ENCODE results near the gene PNRC1.
"Not testable (repeated sequence)": the region's sequence is repeated elsewhere in the genome, so short reads cannot be mapped to it uniquely, and the experiment has no call there.

Gene PNRC1

GRCh38 chr6:89110284-89110683, 29.7 kb downstream of the PNRC1 start:
- DNase-seq (ENCODE audit: low spot score) = no peak

DNA sequence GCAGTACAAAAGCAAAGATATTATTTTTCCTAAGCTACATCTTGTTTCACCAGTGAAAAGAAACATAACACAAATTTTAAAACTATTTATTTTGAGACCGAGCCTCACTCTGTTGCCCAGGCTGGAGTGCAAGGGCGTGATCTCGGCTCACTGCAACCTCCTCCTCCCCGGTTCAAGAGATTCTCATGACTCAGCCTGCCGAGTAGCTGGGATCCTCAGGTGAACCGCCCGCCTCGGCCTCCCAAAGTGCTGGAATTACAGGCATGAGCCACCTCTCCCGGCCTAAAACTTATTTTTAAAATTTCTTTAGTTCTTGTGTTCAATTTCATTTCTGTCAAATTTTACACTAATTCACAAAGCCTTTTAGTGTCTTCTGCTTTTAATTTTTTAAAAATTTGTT, 31.4 kb downstream of the PNRC1 start:
- no peak for DNase-seq (ENCODE audit: low spot score)

GRCh38 chr6:89116702-89117101, 36.2 kb downstream of the PNRC1 start:
- DNase-seq (ENCODE audit: low spot score) = no peak

DNA sequence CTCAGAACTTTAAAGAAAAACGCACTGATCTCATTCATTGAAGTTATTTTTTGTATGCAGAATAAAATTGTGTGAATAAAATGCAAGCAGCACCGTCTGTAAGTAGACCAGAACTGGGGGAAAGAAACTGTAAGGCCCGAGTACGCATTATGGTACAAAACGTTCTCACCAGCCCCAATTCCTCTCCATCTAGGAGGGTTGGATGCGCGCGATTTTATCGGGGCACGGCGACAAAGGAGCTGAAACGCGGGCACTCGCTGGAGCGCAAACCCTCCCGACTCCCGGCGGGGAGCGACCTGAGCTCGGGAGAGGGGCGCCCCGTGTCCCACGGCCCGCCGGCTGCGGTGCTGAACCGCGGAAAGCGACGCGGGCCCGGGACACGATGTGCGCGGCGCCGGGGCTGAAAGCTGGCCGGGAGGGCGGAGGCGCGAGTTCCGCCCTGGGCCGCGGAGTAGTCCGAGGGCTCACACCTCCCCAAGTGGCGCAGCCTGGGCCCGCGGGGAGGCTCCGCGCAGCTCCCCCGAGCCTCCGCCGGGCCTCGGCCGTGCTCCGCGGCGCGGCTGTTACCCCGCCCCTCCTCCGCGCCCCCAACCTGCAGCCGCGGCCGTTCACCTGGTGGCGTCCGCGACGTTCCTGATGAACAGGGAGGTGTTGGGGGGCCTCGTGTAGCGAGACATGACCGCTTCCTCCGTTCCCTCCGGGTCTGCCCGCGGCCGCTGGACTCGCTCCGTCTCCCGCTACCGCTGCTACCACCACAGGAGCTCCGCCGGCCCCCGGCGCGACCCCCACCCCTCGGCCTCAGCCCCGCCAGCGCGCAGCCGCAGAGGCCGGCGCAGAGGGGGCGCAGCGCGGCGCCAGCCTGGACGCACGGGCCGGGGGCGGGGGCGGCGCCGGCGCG, 36.9 kb downstream of the PNRC1 start, which contains the start of gene SRSF12:
Gene SRSF12 (minus strand): TSS at position 861 of the 898 bp plus-strand sequence. CDS start 184 bp downstream, at position 677.
- DNase-seq (ENCODE audit: low spot score) = no peak

DNA sequence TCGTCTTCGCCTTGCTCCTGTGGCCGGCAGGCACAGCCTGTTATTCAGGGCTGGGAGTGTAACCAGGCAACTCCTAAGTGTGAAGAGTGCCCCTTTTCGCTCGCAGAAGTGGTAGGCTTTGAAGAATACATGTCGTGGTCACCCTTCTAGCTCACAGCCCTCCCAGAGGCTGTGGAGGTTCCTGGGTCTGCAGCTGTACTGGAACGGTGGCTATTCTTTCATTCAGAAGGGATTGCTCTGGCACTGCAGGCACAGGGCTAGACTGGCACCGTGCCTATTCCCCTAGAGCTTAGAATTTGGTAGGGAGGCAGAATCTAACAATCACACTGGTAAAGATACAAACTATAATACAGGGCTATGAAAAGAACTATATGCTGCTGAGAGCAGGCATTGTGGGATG, 38.4 kb downstream of the PNRC1 start:
- no peak for DNase-seq (ENCODE audit: low spot score)

- DNase-seq (ENCODE audit: low spot score) = no peak
These were observed 39.8 kb downstream of the PNRC1 start for GRCh38 chr6:89120371-89120770.

DNA sequence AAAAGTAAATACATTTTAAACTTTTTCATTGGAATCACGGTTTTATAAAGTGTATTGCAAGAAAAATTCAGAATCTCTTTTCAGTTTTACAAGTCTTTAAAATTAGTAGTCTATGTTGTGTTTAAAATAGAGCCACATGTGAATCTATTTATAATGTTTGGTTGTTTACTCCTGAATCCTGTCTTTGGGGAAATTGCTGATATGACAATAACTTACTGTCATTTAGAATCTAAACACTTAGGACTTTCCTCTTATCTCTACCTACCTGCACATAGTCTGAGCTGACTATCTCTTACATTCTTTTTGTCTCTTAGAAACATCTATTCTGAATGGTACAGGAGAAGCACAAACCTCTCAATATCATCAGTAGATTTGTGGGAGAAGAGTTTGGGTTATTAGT, 41.4 kb downstream of the PNRC1 start:
- DNase-seq (ENCODE audit: low spot score) = no peak

DNA sequence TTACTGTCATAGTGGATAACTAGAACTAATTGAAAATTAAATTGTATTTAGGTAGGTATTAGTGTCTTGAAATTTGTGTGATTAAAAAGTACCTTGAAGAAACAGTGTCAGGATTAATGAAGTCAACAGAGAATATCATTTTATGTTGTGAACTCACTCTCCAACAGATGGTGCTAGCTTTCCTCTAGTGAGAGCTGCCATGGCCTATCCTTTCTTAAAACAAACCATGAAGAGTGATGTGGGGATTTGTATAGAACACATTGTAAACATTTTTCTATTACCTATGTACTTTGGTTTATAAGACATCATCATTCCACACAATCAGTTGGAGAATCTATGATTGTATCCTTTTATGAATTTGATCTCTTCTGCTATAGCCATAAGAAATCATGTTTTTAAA, 42.1 kb downstream of the PNRC1 start:
- no peak for DNase-seq (ENCODE audit: low spot score)

DNA sequence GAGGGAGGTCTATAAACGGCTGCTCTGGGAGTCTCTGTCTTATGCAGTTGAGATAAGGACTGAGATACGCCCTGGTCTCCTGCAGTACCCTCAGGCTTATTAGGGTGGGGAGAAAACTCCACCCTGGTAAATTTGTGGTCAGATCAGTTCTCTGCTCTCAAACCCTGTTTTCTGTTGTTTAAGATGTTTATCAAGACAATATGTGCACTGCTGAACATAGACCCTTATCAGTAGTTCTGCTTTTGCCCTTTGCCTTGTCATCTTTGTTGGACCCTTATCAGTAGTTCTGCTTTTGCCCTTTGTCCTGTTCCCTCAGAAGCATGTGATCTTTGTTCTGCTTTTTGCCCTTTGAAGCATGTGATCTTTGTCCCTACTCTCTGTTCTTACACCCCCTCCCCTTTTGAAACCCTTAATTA, 47.7 kb downstream of the PNRC1 start:
- DNase-seq (ENCODE audit: low spot score) = not testable (repeated sequence)

- DNase-seq (ENCODE audit: low spot score) = no peak
These were observed 51.0 kb downstream of the PNRC1 start for GRCh38 chr6:89131599-89131998.

DNA sequence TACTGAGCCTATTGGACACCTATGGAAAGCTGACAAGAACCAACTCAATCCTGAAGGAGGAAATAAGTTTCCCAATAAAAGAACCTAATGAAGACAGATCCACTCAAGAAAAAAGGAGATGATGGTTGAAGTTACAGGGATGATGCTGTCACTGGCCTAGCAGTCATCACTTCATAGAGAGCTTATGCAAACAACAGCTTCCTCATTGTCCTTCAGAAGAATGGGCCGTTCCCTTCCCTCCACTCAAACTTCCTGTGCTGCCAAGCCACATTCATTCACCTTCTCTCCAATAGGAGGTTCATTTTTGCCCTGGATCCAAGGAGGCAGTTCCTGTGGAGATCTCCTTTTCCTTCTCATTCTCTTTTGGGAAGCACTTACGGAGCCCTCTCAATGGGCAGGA, 51.5 kb downstream of the PNRC1 start:
- DNase-seq (ENCODE audit: low spot score) = no peak

GRCh38 chr6:89133981-89134380, 53.4 kb downstream of the PNRC1 start:
- DNase-seq (ENCODE audit: low spot score) = no peak

- DNase-seq (ENCODE audit: low spot score) = no peak
These were observed 54.2 kb downstream of the PNRC1 start for GRCh38 chr6:89134723-89135122.

Measured in hematopoietic multipotent progenitor cell treated with erythropoietin and hydrocortisone succinate and interleukin-3 and kit ligand, for 15 days (in vitro differentiated cells).